NCI-H2081 (cell line): ENCODE measurements around the gene LRPPRC.
A peak's percentile ranks its signal among the peaks of the same experiment; 100 is the strongest.
"Not testable (repeated sequence)": the region's sequence is repeated elsewhere in the genome, so short reads cannot be mapped to it uniquely, and the experiment has no call there.

Experiments
- DNase-seq, 2 experiments: peaks; one replicate each; lab custom pipeline; 2025; lab: John Stamatoyannopoulos, UW

LRPPRC gene

DNA sequence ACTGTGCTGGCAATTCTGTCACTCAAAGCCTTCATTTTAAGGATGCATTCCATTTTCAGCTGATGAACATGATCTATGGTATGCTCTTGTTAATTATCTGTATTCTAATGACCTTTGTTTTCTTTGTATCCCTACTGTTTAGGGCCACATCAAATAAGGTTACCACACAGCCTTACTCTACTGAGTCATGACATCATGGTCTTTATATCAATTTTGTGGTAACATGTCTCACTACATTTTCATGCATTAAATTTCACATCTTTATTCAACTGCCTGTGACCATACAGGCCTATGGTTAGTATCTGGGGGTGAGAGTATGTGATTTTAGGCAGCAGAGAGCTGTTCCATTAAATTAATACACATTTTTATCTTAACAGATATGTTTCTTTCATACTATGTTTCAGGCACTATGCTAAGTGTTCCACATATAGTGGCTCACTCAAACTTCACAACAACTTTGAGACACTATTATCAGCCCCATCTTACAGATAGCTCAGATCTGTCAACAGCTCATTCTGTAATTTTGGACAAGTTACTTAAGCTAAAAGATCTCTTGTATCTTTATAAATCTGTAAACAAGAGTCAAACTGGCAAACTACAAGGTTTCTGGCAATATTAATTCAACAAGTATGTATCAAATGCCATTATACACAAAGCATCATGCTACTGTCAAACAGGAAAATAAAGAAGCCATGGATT, 18.0 kb downstream of the LRPPRC start:
- no peak for DNase-seq

DNA sequence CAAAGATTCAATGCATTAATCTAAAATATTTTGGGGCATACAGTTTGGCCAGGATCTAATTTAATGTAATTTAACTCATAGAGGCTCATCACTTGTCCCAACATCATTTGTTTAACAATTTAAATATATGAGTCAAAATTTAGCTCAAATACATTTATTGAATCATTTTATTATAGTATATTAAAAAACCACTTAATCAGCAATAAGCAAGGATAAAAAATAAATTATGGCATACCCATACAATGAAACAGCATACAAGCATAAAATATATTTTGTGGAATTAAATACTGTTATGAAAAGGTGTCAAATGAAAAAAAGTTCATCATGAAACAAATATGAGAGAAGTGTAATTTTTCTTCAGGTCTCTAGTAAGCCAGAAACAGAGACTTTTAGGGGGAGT, 34.9 kb downstream of the LRPPRC start:
- no peak for DNase-seq

DNA sequence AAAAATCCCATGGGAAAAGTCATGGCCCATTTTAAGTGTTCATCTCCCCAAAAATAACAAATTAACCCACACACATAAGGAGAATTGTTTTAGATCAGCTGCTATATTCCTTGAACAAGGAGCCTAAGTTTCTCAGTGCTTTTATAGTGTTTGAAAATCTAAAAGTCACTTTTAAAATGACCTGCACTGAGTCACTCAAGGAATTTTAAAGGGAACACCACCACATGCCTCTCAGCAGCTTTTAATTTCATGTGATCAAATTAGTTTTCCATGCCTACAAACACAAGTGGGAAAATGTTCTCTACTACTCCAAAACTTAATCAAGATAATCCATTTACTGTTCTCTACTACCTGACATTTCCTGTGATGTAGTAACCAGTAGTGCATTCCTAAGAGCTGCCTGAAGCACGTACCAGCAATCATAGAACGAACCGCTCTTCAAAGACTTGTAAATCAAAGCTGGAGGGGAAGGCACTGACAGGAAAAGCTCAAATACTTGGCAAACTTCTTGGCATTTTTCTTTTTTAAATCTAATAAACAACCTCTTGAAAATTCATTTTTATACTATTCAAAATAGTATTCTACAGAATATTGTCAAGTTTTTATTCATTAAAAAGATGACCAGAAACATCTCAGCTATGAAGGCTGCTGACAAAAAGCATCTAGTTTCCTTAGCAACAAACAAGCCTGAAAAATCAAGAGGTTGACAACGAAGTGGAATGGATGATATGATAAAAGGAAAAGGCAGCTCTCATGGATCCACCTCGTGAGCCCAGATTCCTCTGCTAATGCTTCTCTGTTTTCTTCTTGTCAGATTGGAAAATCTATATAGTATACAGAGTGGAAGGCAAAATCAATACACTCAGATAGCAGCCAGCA, 37.2 kb downstream of the LRPPRC start:
- DNase-seq: no peak

DNA sequence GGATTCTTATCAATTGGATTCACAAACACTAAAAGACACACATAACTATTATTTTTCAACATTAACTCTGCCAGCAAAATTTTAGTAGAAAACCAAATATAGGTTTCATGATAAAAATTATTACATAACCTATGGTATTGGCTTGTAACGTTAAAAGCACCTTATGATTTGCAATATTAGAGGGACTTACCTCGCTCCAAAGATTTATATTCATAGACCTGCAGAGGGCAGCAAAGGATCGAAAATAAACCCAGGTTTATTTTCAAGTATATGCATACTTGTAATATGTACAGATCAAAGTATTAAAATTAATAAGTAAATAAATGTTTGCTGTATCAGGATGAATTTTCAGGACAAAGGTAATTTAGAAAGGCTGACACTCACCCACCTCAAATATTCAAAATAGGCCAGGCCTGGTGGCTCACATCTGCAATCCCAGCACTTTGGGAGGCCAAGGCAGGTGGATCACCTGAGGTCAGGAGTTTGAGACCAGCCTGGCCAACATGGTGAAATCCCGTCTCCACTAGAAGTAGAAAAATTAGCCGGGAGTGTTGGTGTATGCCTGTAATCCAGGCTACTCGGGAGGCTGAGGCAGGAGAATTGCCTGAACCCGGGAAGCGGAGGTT, 45.3 kb downstream of the LRPPRC start:
- DNase-seq: peak; percentile 44 to 45

DNA sequence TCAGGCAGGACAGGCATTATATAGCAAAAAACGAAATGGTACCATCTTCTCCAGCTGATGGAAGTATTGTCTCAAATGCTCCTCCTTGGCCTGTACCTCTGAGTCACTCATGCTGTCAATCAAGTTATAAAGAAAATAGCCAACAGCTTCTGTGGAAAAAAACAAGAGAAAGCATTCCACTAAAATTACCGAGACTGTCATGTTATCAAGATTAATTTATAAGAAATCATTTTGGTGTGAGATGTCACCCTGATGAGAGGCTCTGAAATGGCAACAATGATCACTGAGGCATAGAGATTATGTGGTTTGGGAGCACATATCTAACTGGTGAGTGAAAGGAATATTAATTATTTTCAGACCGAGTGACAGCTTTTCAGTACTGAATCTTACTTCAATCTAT, 47.4 kb downstream of the LRPPRC start:
- DNase-seq: no peak

DNA sequence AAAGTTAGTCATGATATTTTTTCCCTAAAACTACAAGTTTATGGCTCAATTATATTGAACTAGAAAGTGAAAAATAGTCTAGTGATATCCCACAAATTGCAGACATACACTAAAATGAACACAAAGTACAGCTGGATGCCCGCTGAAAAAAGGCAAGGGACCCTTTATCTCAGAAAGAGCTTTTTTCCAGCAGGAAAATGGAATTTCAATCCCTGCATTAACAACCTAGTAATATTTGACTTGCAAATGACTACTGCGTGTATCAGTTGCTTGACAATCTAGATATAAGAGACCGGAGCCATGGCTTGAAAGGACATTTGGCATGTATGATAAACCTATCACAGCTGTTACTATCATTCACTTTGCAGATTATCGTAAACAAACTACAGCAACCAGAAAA, 49.1 kb downstream of the LRPPRC start:
- DNase-seq: no peak

DNA sequence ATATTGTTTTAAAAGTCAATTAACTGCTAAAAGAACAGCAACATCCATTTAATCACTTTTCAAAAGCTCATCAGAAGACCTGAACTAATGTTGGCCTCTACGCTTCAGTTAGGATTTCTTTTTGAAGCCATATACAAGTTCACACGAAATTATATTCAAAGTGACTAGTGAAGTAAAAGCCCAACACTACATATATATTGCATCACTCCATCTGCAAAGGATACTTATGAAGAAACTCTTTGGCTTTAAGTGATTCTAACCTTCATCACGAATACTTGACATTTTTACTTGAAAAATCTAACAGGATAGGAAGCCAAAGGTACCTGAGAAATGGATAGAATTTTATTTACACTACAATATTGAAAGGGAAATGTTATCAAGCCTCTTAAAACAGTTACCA, 50.4 kb downstream of the LRPPRC start:
- no peak for DNase-seq

DNA sequence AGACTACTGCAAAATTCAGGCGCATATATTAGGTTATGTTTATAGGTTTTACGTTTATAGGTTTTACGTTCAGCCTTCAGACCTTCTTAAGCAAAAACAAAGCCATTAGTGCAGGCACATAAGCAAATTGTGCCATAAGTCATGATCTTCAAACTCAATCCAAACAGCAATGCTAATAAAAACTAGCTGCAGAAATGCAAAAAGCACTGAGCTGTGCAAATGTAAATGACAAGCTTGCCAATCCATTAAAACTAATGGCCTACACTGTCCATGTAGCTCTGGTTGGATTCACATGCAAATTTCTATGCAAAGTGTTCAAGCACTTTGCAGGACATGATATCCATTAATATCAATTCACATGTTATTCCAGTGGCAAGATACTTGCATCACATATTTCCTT, 50.9 kb downstream of the LRPPRC start:
- peak in 1 of 2 experiments; percentile 4 for DNase-seq

DNA sequence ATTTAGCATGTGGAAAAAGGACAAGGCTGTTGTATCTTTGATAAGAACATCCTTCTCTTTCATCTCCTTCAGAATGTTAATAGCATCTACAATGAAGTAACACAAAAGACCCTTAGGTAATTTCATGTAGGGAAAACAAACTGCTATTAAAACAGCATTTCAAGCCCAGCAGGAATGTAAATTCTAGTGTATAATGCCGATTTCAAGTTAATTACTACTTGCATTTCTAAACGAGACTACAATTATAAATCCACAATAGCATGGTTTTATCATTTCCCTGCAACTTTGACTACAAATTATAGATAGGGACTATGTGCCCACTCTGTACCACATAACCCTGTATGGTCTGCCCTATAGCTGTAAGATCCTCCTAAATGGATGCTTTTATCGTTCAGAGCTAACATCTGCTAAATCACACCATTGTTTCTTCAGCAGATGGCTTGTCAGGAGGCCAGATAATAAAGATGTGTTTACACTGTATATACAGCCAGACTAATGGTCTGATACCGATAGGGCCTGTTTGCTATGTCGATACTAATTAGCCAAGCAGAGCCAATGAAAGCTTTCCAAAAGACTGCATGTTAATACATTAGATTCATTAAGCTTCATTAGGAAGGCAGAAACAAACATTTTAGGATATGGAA, 51.9 kb downstream of the LRPPRC start:
- DNase-seq: peak; percentile 53 to 94

DNA sequence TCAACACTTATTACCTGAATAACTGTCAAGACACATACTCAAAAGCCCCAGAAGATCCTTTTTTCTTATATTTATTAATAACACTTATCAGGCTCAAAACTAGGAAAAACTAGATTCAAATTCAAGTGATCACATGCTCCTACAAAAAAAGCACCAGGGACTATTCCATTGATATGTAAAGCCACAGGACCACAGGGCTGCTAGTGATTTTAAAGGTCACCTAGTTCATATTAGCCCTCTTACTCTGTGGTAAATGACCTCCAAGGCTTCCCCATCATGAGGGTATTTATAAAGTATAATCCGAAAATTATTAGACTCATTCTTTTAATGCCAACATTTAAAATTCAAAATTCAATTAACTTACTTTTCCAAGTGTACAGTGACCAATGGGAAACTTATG, 52.5 kb downstream of the LRPPRC start:
- no peak for DNase-seq

DNA sequence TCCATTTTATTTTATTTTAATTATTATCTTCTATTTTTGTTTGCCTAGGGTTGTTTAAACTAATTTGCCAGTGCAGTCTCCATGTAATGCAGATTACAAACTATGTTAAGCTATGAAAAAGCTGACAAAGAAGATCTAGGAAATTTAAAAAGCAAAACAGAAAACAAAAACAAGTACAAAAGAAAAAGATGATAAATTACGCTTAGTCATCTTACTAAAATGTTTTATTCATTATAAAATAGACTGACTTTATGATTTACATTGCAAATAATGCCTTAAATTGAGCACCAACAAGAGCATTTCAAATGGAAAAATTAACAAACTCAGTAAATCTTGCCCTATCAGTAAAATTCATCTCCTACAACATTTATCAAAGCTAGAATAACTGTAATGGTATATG, 52.9 kb downstream of the LRPPRC start:
- no peak for DNase-seq

DNA sequence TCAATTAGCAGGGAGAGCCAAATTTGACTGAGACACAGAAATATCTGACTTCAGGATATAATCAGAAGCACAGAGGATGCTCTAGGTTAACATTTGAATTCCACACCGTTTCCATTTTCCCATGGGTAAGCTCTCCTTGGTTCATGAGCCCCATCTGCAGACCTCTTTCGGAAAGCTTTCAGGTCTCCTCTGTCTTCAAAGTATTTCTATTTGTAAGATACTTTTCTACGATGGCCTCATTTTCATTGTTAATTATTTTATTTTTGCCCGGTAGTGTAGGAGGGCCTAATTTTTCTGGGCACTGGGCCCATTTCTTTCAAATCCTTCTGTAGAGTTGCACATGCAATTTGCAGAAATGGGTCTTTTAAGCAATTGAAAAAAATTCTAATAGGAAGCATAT, 53.8 kb downstream of the LRPPRC start:
- peak in 1 of 2 experiments; percentile 18 for DNase-seq

DNA sequence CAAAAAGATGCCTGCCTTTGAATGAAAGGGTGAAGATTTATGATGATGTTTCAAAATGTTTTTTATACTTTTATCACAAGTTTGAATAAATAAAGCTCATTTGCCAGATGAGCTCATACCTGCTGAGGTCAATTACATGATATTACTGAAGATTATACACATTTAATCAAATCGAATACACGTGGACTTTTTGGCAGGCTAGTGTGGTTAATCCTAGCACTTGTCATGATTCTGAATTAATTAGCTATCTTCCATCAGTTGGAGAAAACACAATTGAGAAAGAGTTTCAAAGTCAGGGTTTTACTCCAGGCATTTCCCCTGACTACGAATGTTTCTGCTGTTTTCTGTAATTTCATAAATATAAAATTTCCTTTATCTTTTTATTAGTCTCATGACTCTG, 54.4 kb downstream of the LRPPRC start:
- peak in 1 of 2 experiments; percentile 49 for DNase-seq

DNA sequence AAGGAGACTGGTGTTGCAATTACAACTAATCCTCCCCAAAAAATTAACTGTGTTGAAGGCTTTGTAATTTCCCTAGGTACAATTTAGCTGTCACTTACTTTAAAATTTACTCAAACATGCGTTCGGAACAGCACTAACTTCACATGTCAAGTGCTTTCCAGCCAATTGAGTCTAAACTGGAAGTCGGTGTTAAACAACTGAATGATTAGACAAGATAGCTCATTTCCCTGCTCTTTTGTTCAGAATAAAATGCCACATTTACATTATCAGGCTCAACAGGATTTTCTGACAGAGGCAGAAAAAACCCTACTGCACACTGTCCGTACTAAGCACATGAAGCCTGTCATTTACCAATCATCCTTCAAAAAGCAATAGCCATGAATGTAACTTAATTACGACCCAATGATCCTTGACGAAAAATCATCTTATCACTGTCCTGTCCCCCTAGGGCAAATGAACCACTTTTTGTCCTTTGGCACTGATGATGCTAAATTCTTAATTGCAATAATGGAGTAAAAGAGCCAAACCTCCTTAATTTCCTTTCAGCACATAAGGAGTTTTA, 56.0 kb downstream of the LRPPRC start:
- peak in 1 of 2 experiments; percentile 45 for DNase-seq

DNA sequence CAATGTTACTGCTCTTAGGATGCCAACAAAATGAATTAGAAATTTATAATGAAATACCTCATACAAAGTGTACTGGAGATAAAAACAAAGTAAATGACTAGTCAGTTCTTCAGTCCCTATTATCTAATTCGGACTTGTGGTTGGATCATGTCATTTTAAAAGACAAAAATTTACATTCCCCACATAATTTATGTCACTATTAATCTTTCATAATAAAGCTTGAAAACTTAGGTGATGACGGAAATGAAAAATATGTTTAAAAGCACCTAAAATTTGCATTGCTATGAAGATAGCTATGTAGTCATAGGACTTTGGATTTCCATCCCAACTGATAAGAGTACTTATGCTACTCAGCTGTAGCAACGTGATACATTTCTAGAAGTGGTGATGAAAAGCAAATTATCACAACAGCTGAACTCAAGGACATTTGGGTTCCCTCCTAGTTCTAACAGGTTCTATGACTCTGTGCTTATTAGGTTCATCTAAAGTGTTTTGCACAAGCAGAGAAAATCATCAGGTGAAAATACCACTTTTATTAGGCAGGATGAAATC, 58.4 kb downstream of the LRPPRC start:
- no peak for DNase-seq

DNA sequence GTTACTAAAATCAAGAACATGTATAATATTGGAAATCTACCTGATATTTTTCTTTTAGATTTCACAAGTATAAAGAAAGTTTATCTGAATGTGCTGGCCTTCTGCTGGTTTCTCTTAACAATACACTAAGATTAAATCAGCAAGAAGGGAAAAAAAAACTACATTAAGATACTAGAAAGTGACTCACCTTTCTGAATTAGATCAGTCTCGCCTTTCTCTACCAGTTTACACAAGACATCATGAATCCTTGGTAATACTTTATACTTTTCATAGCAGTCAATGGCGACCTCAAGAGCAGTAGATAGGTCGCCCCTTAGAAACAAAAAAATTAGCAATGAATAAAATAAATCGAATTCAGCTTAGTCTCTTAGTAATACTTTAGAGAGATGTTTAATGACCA, 61.2 kb downstream of the LRPPRC start:
- DNase-seq: no peak

DNA sequence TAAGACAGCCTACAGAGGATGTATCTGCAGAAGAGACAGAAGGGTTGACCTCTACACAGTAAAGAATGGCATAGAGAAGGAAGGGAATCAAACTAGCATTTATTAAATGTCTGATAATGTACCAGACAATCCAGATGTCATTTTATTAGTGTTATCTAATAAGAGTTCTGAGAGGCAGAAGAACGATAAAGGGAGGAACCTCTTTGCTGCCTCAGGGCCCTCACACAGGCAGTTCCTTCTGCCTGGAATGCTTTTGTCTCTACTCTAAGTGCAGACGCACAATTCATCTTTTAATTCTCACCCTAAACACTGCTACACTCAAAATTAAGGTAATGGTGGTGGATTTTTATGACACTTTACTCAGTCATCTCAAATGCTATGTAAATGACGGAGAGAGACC, 64.5 kb downstream of the LRPPRC start:
- no peak for DNase-seq

DNA sequence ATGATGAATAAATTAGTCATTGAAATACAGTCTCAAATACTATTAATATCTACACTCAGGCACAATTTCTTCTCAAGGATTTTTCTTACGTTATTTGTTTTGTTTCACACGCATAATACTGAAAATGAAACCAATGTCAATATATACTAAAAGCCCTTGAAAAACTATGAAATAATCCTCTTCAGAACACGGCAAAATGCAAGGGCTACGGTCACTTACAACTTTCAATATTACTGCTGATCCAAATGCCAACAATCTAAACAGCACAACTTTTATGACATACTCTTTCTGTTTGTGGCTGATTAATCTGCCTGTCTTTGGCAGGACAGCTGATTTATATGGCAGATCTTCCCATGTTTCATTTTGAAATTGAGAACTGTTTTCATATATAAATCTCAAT, 68.3 kb downstream of the LRPPRC start:
- DNase-seq: no peak

DNA sequence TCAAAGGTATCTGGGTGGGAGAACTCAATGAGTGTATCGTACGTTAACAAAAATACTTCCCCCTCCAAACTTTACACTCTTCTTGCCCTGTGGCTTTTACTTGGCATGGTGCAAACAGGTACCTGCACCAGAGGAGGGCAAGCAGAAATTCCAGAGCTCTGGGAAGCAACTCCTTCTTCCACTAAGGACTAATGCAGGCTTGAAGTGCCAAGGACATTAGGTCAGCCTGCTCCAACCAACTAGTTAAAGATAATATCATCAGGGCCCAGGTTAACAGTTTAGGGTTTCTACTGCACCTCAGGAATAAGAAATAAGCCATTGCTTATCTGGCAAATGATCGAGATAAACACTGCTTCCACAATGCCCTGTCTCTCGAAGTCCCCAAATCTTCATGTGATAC, 70.4 kb downstream of the LRPPRC start:
- DNase-seq: no peak

DNA sequence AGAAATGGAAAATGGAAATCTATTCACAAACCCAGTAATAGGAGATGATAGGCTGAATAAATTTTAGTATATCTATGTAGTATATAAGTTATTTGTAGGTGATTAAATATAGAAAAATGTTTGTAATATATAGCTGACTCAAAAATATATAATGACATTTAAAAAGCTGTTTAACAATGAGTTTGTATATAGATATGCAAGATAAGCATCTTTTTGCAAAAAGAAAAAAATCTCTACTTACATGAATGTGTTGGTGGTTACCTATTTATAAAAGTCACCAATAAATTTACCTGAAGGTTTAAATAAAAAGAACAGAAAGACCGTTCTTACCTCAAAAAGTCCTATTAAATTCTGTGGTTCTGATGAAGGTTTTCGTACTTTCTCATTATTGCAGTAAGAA, 71.3 kb downstream of the LRPPRC start:
- no peak for DNase-seq

DNA sequence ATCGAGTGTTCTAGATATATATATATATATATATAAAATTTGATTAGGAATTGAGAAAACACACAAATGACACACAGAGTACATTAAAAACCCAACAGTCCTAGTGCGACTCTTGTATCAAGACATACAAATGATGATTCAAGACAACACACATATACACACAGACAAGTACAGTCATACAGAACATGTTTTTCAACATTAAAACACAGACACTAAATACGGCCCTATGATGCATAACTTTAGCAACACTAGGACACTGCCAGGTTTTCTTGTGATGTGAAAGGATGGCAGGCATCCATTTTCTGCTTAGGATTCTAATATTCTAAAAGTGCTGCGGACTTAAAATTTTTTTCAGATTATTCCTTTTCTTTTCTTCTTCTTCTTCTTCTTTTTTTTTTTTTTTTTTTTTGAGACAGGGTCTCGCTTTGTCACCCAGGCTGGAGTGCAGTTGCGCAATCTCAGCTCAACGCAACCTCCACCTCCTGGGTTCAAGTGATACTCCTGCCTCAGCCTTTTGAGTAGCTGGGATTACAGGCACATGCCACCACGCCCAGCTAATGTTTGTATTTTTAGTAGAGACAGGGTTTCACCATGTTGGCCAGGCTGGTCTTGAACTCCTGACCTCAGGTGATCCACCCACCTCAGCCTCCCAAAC, 84.5 kb downstream of the LRPPRC start:
- not testable (repeated sequence) for DNase-seq
